Keratinocyte (primary cell): ENCODE measurements around the gene PLEKHA6. TPM values are rescaled to one million over a fixed set of nuclear protein-coding genes. Genes with fewer than 3 reads are reported as not detected.
A peak's percentile ranks its signal among the peaks of the same experiment; 100 is the strongest.

Experiments
- DNase-seq: peaks from one replicate; pipeline ENCODE4 v3.0.0-alpha.2; 2011; ENCODE audit warnings: low read depth, missing footprints, low spot score
- FAIRE-seq: peaks from 2 replicates; lab custom pipeline; 2011; peaks lifted over from hg19 to GRCh38; lab: Jason Lieb, UNC
- H2AFZ ChIP-seq: 2 replicates; pipeline ENCODE4 v1.6.0; 2012; ENCODE audit warnings: low read length, control low read depth, inconsistent platforms; ENCODE audit not compliant: control insufficient read depth
- H3K27ac ChIP-seq: 2 replicates; pipeline ENCODE4 v1.5.1; 2011; ENCODE audit warnings: low read length; ENCODE audit not compliant: control insufficient read depth, insufficient read depth
- H3K27me3 ChIP-seq: 3 replicates; pipeline ENCODE4 v1.6.0; 2011; ENCODE audit warnings: low read length; ENCODE audit not compliant: control insufficient read depth, insufficient read depth; ENCODE audit errors: extremely low read depth
- H3K36me3 ChIP-seq, 2 experiments: 2 replicates in 1 of 2; 3 replicates in 1 of 2; pipeline ENCODE4 v1.5.1; 2011; ENCODE audit warnings: low read length in 2 of 2, mild to moderate bottlenecking in 1 of 2; ENCODE audit not compliant: control insufficient read depth in 2 of 2, insufficient read depth in 2 of 2; ENCODE audit errors: extremely low read depth in 1 of 2
- H3K4me1 ChIP-seq: 3 replicates; pipeline ENCODE4 v1.5.1; 2011; ENCODE audit warnings: low read length; ENCODE audit not compliant: control insufficient read depth, insufficient read depth; ENCODE audit errors: extremely low read depth
- H3K4me2 ChIP-seq: 3 replicates; pipeline ENCODE4 v1.6.0; 2011; ENCODE audit warnings: low read depth, low read length; ENCODE audit not compliant: control insufficient read depth, insufficient read depth; ENCODE audit errors: extremely low read depth
- H3K4me3 ChIP-seq, 3 experiments: fragments of 200-600 bp in 1 of 3; sonication (generic) in 1 of 3; 2 replicates in 2 of 3; 3 replicates in 1 of 3; pipeline ENCODE4 v1.5.1; 2011 to 2016; ENCODE audit warnings: low read length in 3 of 3, mild to moderate bottlenecking in 3 of 3, control low read depth in 2 of 3, inconsistent platforms in 1 of 3, low read depth in 1 of 3, mixed read lengths in 1 of 3, mixed run types in 1 of 3, moderate library complexity in 1 of 3; ENCODE audit not compliant: control insufficient read depth in 2 of 3, insufficient read depth in 2 of 3; ENCODE audit errors: extremely low read depth in 1 of 3
- H3K79me2 ChIP-seq: 2 replicates; pipeline ENCODE4 v1.6.0; 2012; ENCODE audit warnings: low read length; ENCODE audit not compliant: control insufficient read depth, insufficient read depth
- H3K9ac ChIP-seq: 3 replicates; pipeline ENCODE4 v1.6.0; 2011; ENCODE audit warnings: low read length; ENCODE audit not compliant: control insufficient read depth, insufficient read depth; ENCODE audit errors: extremely low read depth
- H3K9me1 ChIP-seq: 3 replicates; pipeline ENCODE4 v1.6.0; 2011; ENCODE audit warnings: low read length; ENCODE audit not compliant: control insufficient read depth, insufficient read depth; ENCODE audit errors: extremely low read depth
- H3K9me3 ChIP-seq: 2 replicates; pipeline ENCODE4 v1.5.1; 2012; ENCODE audit warnings: low read depth, low read length; ENCODE audit not compliant: control insufficient read depth
- H4K20me1 ChIP-seq: 3 replicates; pipeline ENCODE4 v1.6.0; 2011; ENCODE audit warnings: low read length; ENCODE audit not compliant: control insufficient read depth, insufficient read depth; ENCODE audit errors: extremely low read depth
- CTCF ChIP-seq, 3 experiments: IDR thresholded peaks in 1 of 3; conservative IDR thresholded peaks in 1 of 3; optimal IDR thresholded peaks in 1 of 3; 2 replicates in 2 of 3; 3 replicates in 1 of 3; pipeline versions ENCODE3 to v1.5.1; 2011; ENCODE audit warnings: low read length in 3 of 3, mild to moderate bottlenecking in 3 of 3, moderate library complexity in 2 of 3, control low read depth in 1 of 3, inconsistent platforms in 1 of 3; ENCODE audit not compliant: insufficient read depth in 2 of 3; ENCODE audit errors: extremely low read depth in 1 of 3
- EZH2 ChIP-seq: IDR thresholded peaks from one replicate; pipeline ENCODE4 v1.6.1; 2012; ENCODE audit warnings: inconsistent platforms, mild to moderate bottlenecking, low read length, moderate library complexity
- dilution Hi-C: fragments of 300-500 bp; cut with MboI; formaldehyde crosslinking; loops from one replicate; pipeline ENCODE4 v1.7.0; 2020; ENCODE audit warnings: low sequenced_read_pairs; ENCODE audit not compliant: extremely low pct_ligation_motif_present
- polyA plus RNA-seq, 5 experiments: library from polyadenylated mRNA; depleted of rRNA in 3 of 5; stranded (reverse) in 3 of 5; stranded (forward) in 1 of 5; unstranded in 1 of 5; fragments of >200 nt; gene quantifications; 1 replicate in 1 of 5; 2 replicates in 3 of 5; 3 replicates in 1 of 5; pipeline versions ENCODE4 v1.2.1 to v1.2.3, GENCODE V29; 2011 to 2012; ENCODE audit warnings: missing spikeins in 2 of 5, low read depth in 1 of 5, low replicate concordance in 1 of 5

PLEKHA6 gene
- polyA plus RNA-seq, 1 donor (not counting 4 experiments of a cell fraction or from before 2014, with no cell fraction given) = 1.5 TPM

DNA sequence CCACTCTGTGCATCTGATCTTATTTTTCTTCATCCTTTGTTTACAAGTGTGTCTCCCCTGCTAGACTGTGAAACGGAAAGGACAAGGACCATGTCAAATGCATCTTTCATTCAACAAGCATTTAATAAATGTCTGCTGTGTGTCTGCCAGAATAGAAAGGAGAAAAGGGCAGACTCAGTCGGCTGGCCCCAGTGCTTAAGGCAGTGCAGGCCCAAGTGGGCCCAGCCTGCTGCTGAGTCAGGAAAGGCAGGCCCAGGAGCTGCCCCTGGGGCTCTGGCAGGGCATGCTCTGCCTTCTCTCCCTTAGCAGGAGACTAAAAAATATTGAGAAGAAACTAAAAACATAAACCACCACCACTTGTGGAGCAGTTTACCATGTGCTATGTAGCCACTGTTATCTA is 38.1 kb downstream of the PLEKHA6 start:
- dilution Hi-C loops = no loop called here
- Histone ChIP-seq H3K4me3 (no peak overlapping the region), H4K20me1 (no peaks in the 10 kb centered on the region), H3K9me1 (no peaks in the 10 kb centered on the region), H3K4me2 (no peak overlapping the region), H2AFZ (no peak overlapping the region), H3K36me3 (no peaks in the 10 kb centered on the region), H3K4me1 (peaks cover 40% of the 10 kb centered on the region), H3K27me3 (no peaks in the 10 kb centered on the region), H3K9me3 (no peaks in the 10 kb centered on the region), H3K27ac (no peak overlapping the region), H3K79me2 (no peaks in the 10 kb centered on the region), H3K9ac (no peak overlapping the region)
- FAIRE-seq (no peak), DNase-seq (no peak)
- TF ChIP-seq EZH2 = no peak
- no peak for TF ChIP-seq CTCF (optimal IDR thresholded peaks at IDR 0.05 in 1 of 3, IDR thresholded peaks at IDR 0.05 in 1 of 3, conservative IDR thresholded peaks at IDR 0.05 in 1 of 3; ENCODE audit: extremely low read depth in 1 of 3, insufficient read depth in 2 of 3, low read length in 3 of 3)

- Histone ChIP-seq H3K27ac (peak overlapping the region; percentile 42), H2AFZ (no peak overlapping the region), H3K27me3 (no peaks in the 10 kb centered on the region), H4K20me1 (no peaks in the 10 kb centered on the region), H3K36me3 (no peaks in the 10 kb centered on the region), H3K4me2 (no peak overlapping the region), H3K79me2 (no peaks in the 10 kb centered on the region), H3K4me1 (peaks cover 40% of the 10 kb centered on the region), H3K9me1 (no peaks in the 10 kb centered on the region), H3K9ac (peak overlapping the region; percentile 8), H3K9me3 (no peaks in the 10 kb centered on the region), H3K4me3 (no peak overlapping the region)
- DNase-seq = no peak
- dilution Hi-C loops = no loop called here
- no peak for FAIRE-seq
- TF ChIP-seq CTCF (optimal IDR thresholded peaks at IDR 0.05 in 1 of 3, IDR thresholded peaks at IDR 0.05 in 1 of 3, conservative IDR thresholded peaks at IDR 0.05 in 1 of 3; ENCODE audit: extremely low read depth in 1 of 3, insufficient read depth in 2 of 3, low read length in 3 of 3) = no peak
- no peak for TF ChIP-seq EZH2
These were observed 38.7 kb downstream of the PLEKHA6 start for GRCh38 chr1:204321051-204321450.
